Omental fat pad (tissue), 4 donors: Measurements from ENCODE around the gene CHAMP1. TPM values are rescaled to one million over a fixed set of nuclear protein-coding genes. Genes with fewer than 3 reads are reported as not detected.

ENCODE experiments used
- ATAC-seq: fragments of 150-250 bp; one replicate; pipeline ENCODE4 v1.9.1; 2016; ENCODE audit warnings: mild to moderate bottlenecking, moderate library complexity; ENCODE audit not compliant: low FRiP score
- DNase-seq: peaks from one replicate; pipeline ENCODE4 v3.0.0-alpha.2; 2019; ENCODE audit warnings: low spot score
- total RNA-seq, 4 donors: library from RNA; depleted of rRNA; stranded (reverse); fragments of >200 nt; gene quantifications; one replicate each; pipeline ENCODE4 v1.1.0, GENCODE V29; 2016
- TF ChIP-seq, protein P1 (sequence below), 3 donors: fragments of 450-650 bp; IDR thresholded peaks; one replicate each; pipeline ENCODE4 v1.5.1; 2016 to 2017; ENCODE audit warnings: antibody characterized with exemption in 3 of 3, mild to moderate bottlenecking in 3 of 3, moderate library complexity in 2 of 3

Gene CHAMP1
- total RNA-seq, 4 donors from 2014 or later, result 10.7 to 21.4 (median 17.3) TPM

- ATAC-seq (no peak), DNase-seq (no peak)
- TF ChIP-seq, protein P1, sequence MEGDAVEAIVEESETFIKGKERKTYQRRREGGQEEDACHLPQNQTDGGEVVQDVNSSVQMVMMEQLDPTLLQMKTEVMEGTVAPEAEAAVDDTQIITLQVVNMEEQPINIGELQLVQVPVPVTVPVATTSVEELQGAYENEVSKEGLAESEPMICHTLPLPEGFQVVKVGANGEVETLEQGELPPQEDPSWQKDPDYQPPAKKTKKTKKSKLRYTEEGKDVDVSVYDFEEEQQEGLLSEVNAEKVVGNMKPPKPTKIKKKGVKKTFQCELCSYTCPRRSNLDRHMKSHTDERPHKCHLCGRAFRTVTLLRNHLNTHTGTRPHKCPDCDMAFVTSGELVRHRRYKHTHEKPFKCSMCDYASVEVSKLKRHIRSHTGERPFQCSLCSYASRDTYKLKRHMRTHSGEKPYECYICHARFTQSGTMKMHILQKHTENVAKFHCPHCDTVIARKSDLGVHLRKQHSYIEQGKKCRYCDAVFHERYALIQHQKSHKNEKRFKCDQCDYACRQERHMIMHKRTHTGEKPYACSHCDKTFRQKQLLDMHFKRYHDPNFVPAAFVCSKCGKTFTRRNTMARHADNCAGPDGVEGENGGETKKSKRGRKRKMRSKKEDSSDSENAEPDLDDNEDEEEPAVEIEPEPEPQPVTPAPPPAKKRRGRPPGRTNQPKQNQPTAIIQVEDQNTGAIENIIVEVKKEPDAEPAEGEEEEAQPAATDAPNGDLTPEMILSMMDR (IDR thresholded peaks at IDR 0.05), result no peak
Observed at GRCh38 chr13:114299604-114300305, 14.5 kb upstream of the CHAMP1 start.

GRCh38 chr13:114303700-114304327, 10.5 kb upstream of the CHAMP1 start:
- TF ChIP-seq, protein P1 (IDR thresholded peaks at IDR 0.05), result no peak
- DNase-seq (no peak), ATAC-seq (no peak)

GRCh38 chr13:114304346-114305034, 9.8 kb upstream of the CHAMP1 start:
- ATAC-seq, result no peak

GRCh38 chr13:114309086-114309485, 5.2 kb upstream of the CHAMP1 start:
- TF ChIP-seq, protein P1 (IDR thresholded peaks at IDR 0.05), result no peak
- ATAC-seq (no peak), DNase-seq (no peak)

More at GRCh38 chr13:114304346-114305034, 9.8 kb upstream of the CHAMP1 start:
- DNase-seq, result no peak
- TF ChIP-seq, protein P1 (IDR thresholded peaks at IDR 0.05), result no peak

- DNase-seq, result no peak
- TF ChIP-seq, protein P1 (IDR thresholded peaks at IDR 0.05), result no peak
- no peak for ATAC-seq
Observed at GRCh38 chr13:114309806-114310410, 4.4 kb upstream of the CHAMP1 start.

GRCh38 chr13:114310956-114311355, 3.3 kb upstream of the CHAMP1 start:
- ATAC-seq, result no peak
- no peak for DNase-seq
- TF ChIP-seq, protein P1 (IDR thresholded peaks at IDR 0.05), result no peak
